Nucleus accumbens (tissue), 56 donors: ENCODE data around the gene GRK5.

Experiments used
- DNase-seq, 56 donors: peaks; one replicate each; lab custom pipeline; 2025; lab: John Stamatoyannopoulos, UW

The GRK5 gene

DNA sequence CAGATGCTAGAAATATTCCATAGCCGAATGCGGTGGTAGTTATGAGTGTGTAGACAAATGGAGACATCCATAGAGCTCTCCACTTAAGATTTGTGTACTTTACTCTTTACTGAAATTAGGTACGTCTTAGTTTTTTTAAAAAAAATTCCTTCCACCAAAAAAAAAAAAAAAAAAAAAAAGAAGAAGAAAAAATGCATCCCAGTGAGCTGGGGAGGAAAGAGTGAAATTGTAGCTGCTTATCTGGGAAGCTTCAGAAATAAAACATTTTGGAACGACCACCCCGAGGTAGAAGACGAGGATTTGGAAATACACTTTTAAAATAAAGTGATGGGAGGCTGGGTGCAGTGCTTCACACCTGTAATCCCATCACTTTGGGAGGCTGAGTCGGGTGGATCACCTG is 281.3 kb downstream of the GRK5 start:
- no peak for DNase-seq

DNA sequence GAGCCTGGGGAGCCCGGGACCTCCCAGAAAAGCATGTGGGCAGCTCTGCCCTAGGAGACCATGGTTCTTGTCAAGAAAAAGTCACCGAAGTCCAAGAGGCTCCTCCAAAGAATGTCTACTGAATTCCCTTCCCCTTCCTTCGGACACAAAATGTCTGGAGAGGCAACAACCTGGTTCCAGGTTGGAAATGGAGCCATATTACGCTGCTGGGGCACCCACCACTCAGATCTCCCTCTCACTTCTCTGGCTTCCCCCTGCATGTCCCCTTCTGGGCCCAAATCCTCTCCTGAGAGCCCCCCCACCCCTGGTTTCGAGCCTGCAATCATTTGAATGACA is 282.6 kb downstream of the GRK5 start:
- DNase-seq, result no peak

DNA sequence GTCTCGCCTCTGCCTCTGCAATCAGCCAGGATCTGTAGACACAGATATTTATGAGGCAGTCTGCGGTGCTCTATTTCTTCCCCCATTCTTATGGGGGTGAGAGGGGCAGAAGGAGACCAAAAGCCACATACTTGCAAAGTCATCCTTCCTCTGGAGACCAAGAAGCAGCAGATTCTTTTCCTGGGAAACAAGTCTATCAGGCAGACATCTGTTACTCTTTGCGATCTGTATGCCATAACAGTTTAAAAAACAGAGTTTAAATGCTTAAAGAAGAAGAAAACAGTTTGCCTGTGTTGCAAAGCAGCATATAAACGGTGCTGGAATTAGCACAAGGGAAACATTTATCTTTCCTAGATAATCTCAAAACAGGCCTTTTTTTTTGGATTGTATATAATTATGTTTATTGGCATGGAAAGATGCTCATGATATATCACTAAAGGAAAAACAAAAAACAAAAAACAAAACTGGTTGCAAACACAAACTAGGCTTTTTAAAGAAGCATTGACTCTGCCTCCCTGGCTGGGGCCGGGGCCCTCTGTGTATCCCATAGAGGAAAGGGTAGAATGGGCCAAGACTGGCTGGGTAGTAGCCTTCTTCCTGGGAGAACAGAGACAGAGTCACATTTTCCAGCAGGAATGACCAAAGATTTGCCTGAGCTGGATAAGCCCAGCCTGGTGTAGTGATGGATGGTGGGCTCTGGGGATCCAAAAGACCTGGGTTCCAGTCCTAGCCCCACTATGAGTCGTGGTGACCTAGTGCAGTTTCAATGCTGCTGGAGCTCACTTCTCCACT is 284.8 kb downstream of the GRK5 start:
- DNase-seq, result no peak

DNA sequence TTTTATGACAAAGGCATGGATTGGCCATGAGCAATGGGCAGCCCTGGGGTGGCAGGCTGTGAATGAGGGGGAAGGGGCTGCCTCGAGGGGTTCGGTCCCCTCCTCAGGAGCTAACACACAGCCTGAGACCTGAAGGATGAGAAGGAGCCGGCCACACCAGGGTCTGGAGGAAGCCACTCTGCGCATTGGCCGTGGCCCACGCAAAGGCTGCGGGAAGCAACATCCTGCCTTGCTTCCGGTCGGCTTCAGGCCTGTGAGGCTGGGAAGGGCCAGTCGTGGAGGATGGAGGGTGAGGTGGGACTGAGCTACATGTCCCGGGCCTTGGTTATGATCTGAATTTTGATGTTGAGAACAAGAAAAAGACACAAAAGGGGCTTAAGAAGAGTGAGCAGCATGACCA is 285.8 kb downstream of the GRK5 start:
- DNase-seq, result no peak

DNA sequence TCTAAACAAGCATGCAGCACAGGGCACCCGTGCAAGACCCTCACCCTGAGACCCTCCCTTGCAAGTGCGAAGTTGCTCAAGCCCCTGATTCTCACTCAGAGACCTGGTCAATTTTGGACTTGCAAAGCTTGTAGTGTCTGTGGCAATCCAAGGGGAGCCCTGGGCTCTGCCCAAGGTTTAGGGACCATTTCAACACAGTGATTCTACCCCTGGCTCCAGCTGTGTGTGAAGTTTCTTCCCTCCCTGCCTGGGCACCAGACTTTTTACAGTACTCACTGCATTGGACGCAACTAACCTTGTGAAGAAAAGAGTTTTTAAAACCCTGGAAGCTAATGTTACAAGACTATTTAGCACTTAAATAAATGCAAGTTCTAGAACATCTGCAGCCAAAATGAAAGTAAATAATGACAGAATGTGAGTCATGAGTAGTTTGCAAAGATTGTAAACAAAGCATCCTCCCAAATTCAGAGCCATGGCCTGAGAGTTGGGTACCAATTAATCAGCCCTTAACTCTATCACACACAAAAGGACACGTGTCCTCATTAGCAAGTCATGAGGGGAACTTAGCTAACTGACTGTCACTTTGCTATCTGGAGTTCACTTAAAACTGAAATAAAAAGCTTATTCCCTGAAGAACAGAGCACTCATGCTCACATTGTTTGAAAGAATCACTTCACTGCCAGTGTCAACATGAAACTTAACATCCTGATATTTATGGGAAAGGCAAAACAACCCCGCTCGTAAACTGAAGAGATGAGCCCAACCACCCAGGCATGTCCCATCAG is 287.1 kb downstream of the GRK5 start:
- no peak for DNase-seq

DNA sequence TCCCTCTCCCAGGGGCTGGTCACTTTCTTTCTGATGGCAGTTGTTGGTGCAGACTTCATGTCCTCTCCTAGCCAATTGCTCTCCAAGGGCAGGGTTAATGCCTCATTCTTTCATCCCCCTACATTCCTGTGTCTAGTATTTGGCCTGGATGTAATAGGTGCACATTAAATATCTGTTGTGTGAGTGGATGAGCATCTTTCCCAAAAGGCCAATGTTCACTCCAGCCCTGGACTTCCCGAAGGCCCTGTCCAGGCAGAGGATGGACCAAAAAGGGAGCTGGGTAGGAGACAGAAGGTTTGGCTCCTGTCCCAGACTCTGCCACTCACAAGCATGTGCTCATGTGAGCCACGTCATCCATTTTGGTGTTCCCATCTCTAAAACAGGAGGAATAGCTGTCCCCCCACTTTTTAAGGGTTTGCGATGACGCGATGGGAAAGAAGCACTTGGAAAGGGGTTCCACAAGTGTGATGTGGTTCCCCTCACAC is 287.7 kb downstream of the GRK5 start:
- DNase-seq, result no peak

DNA sequence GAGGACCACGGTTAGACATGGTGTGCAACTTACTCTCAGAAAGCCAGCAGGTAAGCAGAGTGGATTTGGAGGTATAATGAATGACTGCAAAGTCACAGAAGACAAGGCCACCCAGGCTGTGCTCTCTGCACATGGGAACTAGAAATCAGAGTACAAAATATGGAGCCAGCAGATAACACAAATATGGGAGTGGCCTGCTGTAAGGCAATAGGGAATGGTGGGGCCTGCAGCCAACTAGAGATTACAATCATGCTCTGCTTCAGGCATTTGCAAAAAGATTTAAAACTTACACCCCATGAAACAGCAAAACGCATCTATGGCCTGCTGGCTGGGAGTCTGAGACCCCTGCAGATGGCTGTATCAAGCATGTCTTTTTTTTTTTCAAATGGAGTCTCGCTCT is 288.2 kb downstream of the GRK5 start:
- no peak for DNase-seq

DNA sequence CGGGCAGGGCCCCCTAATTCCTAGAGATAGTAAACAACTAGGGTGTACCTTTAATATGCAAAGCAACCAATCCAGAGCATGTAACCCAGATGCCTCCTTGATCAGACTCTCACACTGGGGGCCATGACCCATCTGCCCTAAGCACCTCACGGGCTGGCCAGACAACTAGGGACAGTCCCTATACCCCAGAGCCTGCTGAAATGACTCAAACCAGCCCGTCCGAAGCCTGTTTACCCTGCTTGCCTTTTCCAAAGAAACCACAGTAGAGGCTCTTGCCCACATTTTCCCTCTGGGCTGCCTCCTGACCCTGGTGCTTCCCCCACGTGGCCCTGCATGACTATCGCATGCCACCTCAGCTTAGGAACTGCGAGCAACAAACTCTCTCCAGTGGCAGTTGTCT is 288.9 kb downstream of the GRK5 start:
- DNase-seq, result no peak

DNA sequence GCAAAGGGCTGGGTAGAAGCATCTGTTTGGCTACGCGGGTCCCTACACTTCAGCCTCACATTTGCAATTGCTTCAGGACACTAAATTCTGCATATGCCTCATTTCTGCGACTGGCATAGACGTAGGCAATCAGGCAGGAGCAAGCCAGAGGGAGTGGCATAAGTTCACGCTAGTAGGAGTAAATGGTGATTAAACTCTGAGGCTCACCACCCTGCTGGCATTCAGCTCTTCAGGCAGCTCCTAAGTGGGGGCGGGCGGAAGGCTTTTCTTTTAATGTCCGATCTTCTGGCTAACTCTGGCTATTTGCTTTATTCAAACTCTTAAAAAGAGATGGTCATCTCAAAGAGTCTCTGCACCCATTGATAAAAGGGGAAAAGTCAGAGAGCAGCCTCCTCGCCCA is 289.9 kb downstream of the GRK5 start:
- no peak for DNase-seq

DNA sequence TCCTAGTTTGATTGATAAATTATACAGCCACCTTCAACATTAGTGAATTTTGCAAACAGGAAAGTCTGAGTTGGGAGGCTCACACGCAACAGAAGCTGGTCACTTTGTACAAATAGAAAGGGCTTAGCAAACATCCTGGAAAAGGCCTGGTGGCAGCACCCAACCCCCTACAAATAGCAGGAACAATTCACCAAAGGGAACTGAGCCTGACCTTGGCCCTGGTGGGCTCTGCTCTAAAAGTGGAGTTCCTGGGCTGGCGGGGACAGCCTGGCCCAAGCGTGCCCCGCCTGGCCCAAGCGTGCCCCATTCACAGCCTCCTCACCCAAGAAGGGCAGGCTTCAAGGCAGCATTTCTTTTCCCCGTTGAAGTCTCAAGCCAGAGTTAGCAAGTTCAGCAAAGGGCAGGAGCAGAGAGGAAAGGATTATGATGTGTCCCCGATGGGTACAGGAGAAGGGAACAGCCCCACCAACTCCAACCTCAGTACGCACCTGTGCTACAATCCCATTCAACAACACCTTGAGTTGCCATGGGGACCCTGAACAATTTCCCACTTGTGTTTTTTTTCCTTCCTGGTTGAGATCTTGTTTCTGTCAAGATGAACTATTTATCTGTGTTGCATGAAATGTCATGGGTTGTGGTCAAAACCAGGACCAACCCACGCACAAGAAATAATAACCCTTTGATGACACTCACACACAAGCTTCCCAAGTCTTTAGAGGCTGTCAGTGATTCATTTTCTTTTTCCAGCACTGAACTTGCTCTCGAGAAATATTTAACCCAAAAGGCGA is 291.7 kb downstream of the GRK5 start:
- no peak for DNase-seq

DNA sequence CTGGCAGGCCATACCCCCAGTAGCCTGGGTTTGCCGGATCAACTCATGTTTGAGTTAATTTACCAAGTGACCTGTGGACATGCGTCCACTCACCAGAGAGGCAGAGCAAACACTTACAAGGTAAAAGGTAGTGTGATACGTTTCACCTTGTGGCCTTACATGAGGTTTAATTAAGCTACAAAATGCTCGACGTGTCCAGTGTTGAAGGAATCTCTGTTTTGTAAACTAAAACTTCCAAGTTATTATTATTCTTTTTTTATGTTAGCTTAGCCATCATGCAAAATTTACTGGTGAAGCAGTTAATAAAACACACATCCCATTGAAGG is 292.3 kb downstream of the GRK5 start:
- DNase-seq, result no peak

DNA sequence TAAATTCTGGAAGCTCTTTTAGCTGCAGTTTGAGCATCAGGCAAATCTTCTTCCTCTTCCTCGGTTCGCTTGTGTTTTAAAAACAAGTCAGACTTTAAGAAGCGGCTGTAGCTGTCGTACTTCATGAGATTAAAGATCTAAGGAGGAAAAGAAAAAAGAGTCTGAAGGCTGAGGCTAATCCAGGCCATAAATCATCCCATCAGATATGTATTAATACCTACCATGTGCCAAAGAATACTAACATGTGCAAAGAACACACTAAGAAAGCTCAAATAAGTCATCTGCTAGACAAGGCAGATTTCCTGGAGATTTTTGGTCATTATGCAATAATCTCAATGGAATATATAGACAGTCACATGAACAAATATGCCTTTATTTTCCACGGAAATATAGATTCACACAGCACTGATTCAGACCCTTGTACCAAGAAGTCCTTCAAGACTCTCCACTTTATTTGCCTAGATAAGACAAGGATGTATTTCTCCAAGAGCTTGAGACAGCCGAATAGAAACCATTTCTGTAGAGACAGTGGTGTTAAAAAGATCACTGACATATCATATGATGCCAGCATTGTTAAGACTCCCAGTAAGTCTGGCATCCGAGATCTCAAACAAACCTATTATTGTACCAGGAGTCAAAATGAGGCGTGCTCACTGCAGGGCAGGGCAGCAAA is 292.9 kb downstream of the GRK5 start:
- no peak for DNase-seq

DNA sequence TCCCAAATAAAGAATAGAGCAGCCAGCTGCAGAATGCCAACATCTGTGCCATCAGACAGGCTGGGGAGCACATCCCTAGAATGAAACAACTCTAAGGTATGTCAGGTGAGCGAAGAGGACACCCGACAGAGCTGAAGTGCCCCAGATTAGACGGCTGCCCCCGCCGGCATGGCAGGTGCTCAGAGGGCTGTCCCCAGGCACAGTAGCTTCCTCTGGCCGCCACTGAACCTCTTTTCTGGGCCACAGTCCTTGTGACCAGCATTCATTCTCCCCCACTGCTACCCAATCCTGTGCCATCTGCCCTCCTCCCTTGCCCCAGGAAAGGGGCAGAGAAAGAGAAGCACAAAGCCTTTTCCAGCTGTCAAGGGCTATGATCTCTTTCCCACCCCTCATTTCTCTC is 293.4 kb downstream of the GRK5 start:
- no peak for DNase-seq

DNA sequence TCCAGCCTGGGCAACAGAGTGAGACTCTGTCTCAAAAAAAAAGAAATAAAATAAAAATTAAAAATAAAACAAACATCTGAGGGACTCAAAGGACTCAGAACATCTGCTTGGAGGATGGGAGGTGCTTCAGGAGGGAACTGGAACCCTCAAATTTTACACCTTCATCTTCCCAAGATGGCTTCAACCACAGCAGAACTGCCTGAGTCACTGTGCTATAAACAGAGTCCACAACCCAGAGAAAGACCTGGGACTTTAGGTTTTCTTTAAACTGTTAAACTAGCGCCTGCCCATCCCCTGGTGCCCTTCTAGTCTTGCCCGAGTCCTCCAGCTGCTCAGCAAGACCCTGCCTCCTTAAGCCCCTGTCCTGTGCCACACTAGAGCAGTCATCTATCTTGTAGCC is 294.3 kb downstream of the GRK5 start:
- DNase-seq, result no peak

DNA sequence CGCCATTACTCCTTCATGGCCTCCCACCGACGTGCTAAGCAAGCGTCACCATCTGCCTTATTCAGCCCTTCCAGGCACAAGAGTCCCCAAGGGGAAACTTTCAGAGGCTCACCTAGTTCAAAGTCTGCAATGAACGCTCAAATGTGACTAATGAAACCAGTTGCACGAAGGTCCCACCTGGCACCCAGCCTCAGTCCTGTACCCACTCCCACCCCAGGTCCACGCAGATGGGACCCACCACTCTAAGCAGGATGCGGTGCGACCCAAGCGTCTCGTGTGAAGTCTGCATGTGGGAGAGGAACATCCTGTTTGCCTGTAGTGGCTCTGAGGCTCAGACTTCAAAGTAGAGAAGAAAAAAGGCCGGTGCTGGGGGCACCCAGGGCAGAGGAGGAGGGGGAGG is 294.8 kb downstream of the GRK5 start:
- no peak for DNase-seq

DNA sequence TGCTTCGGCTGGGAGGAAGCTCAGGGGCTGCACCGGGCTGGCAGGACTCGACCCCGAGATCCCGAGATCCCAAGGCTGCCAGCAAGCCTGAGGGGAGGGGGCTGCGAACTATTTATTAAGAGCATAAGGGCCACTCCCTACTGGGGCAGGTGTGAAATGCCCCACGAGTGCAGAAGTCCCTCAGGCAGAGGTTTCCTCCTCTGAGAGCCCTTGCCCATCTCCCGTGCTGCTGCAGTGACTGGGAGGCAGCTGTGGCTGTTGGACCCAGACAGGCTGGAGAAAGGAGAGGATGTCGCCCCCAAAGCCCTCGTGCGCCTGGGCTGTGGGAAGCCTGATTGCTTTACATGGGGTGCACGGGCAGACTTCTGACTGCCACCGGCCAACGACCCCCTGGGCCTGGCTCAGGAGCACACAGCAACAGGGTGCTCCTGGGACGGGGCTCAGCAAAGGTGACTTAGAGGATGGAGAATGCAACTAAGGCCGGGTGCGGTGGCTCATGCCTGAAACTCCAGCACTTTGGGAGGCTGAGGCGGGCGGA is 295.3 kb downstream of the GRK5 start:
- no peak for DNase-seq

DNA sequence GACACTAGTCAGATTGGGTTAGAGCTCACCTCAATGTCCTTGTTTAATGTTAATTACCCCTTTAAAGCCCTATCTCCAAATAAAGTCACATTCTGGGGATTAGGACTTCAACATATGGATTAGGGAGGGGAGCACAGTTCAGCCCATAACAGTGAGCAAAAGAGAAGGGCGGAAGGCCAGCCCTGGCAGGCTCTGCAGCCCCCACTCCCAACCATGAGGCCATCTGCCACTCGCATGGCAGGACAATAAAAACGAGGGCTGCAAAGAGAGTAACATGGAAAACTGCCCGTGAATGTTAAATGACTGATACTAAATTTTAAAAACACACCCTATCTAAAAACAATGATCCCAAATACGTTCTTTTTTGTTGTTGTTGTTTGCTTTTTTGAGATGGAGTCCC is 296.4 kb downstream of the GRK5 start:
- DNase-seq, result no peak

DNA sequence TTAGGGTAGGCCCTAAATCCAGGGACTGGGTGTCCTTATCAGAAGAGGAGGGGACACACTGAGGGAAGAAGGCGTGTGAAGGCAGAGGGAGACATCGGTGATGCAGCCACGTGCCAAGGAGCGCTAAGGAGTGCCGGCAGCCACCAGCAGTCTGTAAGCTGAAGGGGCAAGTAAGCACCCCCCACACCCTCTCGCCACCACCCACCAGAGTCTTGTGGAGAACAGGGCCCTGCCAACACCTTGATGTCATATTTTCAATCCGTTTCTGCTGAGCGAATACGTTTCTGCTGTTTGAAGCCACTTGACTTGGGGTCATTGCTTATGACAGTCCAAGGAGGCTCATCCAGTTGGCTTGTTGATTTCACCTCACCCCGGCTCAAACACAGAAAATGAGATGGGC is 297.3 kb downstream of the GRK5 start:
- DNase-seq, result no peak

DNA sequence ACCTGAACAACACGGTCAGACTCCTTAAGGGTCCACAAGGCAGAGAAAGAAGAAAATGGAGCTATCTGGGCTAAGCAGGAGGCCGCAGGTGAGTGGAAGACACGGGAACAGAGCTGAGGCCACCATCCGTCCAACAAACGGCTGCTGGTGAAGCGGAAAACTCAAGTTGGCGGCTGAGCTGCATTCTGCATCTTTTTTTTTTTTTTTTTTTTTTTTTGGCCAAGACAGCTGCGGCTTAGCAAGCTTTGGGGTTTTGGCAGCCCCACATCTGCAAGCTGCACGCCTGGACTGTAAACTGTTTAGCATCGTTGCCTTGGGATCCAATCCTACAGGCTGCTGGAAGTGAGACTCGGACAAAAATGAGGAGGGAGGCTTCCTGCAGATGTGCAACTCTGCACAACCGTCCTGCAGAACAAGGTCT is 297.8 kb downstream of the GRK5 start:
- no peak for DNase-seq
